Brain microvascular endothelial cell (primary cell): ENCODE measurements around the gene ADGB.

Experiments
- DNase-seq: peaks from one replicate; pipeline ENCODE4 v3.0.0-alpha.2; 2020
- H3K27ac ChIP-seq: fragments of 250-450 bp; sonication (Bioruptor Pico); 2 replicates; pipeline ENCODE4 v1.5.1; 2020; ENCODE audit warnings: mild to moderate bottlenecking, moderate library complexity
- H3K27me3 ChIP-seq: fragments of 250-450 bp; sonication (Bioruptor Pico); replicated peaks from 2 replicates; pipeline ENCODE4 v1.5.1; 2020; ENCODE audit warnings: mild to moderate bottlenecking
- H3K36me3 ChIP-seq: fragments of 250-450 bp; sonication (Bioruptor Pico); replicated peaks from 2 replicates; pipeline ENCODE4 v1.5.1; 2020; ENCODE audit warnings: mild to moderate bottlenecking
- H3K4me3 ChIP-seq: 2 replicates; pipeline ENCODE4 v1.5.1; 2011; ENCODE audit warnings: low read depth, mild to moderate bottlenecking, control low read depth, low read length, moderate library complexity
- CTCF ChIP-seq: IDR thresholded peaks from 2 replicates; pipeline ENCODE4 v1.5.1; 2011; ENCODE audit warnings: low read depth, mild to moderate bottlenecking, moderate library complexity, low read length, control low read depth, inconsistent platforms; ENCODE audit errors: missing control alignments
- in situ Hi-C: cut with HindIII; loops from 2 replicates; pipeline ENCODE4 v1.10.0; 2017; ENCODE audit warnings: low sequenced_read_pairs, low pct_ligation_motif_present

ADGB gene

GRCh38 chr6:146819596-146820320 lies 221.0 kb downstream of the ADGB start:
- TF ChIP-seq CTCF: no peak
- Histone ChIP-seq H3K36me3 (no peaks in the 10 kb centered on the region), H3K4me3 (no peak overlapping the region), H3K27ac (peak overlapping the region; percentile 79), H3K27me3 (no peaks in the 10 kb centered on the region)
- DNase-seq: peak; percentile 69
- in situ Hi-C loops: no loop called here

- Histone ChIP-seq H3K36me3 (no peaks in the 10 kb centered on the region), H3K27me3 (no peaks in the 10 kb centered on the region), H3K4me3 (no peak overlapping the region), H3K27ac (no peak overlapping the region)
- in situ Hi-C loops: no loop called here
- DNase-seq: no peak
- no peak for TF ChIP-seq CTCF
Measured at GRCh38 chr6:146827216-146827928, 228.6 kb downstream of the ADGB start.

- in situ Hi-C loops: no loop called here
- Histone ChIP-seq H3K4me3 (no peak overlapping the region), H3K36me3 (no peaks in the 10 kb centered on the region), H3K27ac (no peak overlapping the region), H3K27me3 (no peaks in the 10 kb centered on the region)
- DNase-seq: no peak
- TF ChIP-seq CTCF: no peak
Measured at GRCh38 chr6:146829792-146830565, 231.2 kb downstream of the ADGB start.

- DNase-seq: no peak
- H3K4me3 ChIP-seq: no peak overlapping the region
- no peaks in the 10 kb centered on the region for H3K36me3 ChIP-seq
- in situ Hi-C loops: no loop called here
- no peak overlapping the region for H3K27ac ChIP-seq
- no peak for TF ChIP-seq CTCF
- no peaks in the 10 kb centered on the region for H3K27me3 ChIP-seq
Measured at GRCh38 chr6:146833157-146833556, 234.4 kb downstream of the ADGB start.

- no peak for DNase-seq
- in situ Hi-C loops: no loop called here
- TF ChIP-seq CTCF: no peak
- no peak overlapping the region for H3K4me3 ChIP-seq
- H3K36me3 ChIP-seq: no peaks in the 10 kb centered on the region
- no peak overlapping the region for H3K27ac ChIP-seq
- no peaks in the 10 kb centered on the region for H3K27me3 ChIP-seq
Measured at GRCh38 chr6:146840216-146840615, 241.4 kb downstream of the ADGB start.
